Ishikawa (cell line): ENCODE results near the gene TLN1.

Experiments
- CEBPB ChIP-seq: IDR thresholded peaks from 2 replicates; pipeline ENCODE4 v1.6.1; 2012
- CREB1 ChIP-seq: IDR thresholded peaks from 2 replicates; pipeline ENCODE4 v1.6.1; 2012; ENCODE audit warnings: low read depth
- EGR1 ChIP-seq: IDR thresholded peaks from 2 replicates; pipeline ENCODE4 v1.6.1; 2012
- EP300 ChIP-seq: IDR thresholded peaks from 2 replicates; pipeline ENCODE4 v1.6.1; 2012; ENCODE audit warnings: borderline replicate concordance
- FOXM1 ChIP-seq: IDR thresholded peaks from 2 replicates; pipeline ENCODE4 v1.6.1; 2012; ENCODE audit warnings: low read depth, borderline replicate concordance
- MAX ChIP-seq: IDR thresholded peaks from 2 replicates; pipeline ENCODE4 v1.6.1; 2012
- NFIC ChIP-seq: IDR thresholded peaks from 2 replicates; pipeline ENCODE4 v1.6.1; 2012
- RAD21 ChIP-seq: IDR thresholded peaks from 2 replicates; pipeline ENCODE4 v1.6.1; 2012; ENCODE audit warnings: low read depth
- TAF1 ChIP-seq: IDR thresholded peaks from 2 replicates; pipeline ENCODE4 v1.6.1; 2012; ENCODE audit warnings: low read depth, mild to moderate bottlenecking
- TCF12 ChIP-seq: IDR thresholded peaks from 2 replicates; pipeline ENCODE4 v1.6.1; 2012; ENCODE audit warnings: low read depth
- TEAD4 ChIP-seq: IDR thresholded peaks from 2 replicates; pipeline ENCODE4 v1.6.1; 2012
- YY1 ChIP-seq: IDR thresholded peaks from 2 replicates; pipeline ENCODE4 v1.6.1; 2012; ENCODE audit warnings: low read depth
- ZBTB7A ChIP-seq: IDR thresholded peaks from 2 replicates; pipeline ENCODE4 v1.6.1; 2012; ENCODE audit warnings: low read depth
- TF ChIP-seq, protein P1 (sequence below): IDR thresholded peaks from 2 replicates; pipeline ENCODE4 v1.6.1; 2012; ENCODE audit warnings: low read depth, mild to moderate bottlenecking
- TF ChIP-seq, protein P2 (sequence below): IDR thresholded peaks from 2 replicates; pipeline ENCODE4 v1.6.1; 2012

The TLN1 gene

DNA sequence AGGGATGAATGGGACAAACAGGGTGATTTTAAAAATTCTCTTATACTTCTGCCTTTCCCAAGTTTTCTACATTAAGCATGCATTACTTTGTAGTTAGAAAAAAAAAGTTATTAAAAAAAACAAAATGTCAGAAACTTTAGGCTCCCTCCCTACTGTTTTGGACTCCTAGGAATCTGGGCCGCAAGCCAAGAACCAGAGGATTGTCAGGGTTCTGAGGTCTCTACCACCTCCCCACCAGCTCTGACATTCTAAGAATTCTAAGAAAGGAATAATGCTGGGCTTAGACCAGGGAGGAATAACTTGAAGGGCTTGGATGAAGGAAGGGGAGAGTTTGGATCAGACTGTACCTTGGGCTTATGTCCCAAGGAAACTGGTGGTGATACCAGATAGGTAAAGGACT lies 66.0 kb downstream of the TLN1 start:
- TF ChIP-seq CREB1: no peak
- no peak for TF ChIP-seq TAF1
- peak; percentile 85 for TF ChIP-seq NFIC
- TF ChIP-seq TEAD4: peak; percentile 82

GRCh38 chr9:35665471-35665818 lies 66.5 kb downstream of the TLN1 start:
- TF ChIP-seq EGR1: no peak
- TF ChIP-seq, protein P1, sequence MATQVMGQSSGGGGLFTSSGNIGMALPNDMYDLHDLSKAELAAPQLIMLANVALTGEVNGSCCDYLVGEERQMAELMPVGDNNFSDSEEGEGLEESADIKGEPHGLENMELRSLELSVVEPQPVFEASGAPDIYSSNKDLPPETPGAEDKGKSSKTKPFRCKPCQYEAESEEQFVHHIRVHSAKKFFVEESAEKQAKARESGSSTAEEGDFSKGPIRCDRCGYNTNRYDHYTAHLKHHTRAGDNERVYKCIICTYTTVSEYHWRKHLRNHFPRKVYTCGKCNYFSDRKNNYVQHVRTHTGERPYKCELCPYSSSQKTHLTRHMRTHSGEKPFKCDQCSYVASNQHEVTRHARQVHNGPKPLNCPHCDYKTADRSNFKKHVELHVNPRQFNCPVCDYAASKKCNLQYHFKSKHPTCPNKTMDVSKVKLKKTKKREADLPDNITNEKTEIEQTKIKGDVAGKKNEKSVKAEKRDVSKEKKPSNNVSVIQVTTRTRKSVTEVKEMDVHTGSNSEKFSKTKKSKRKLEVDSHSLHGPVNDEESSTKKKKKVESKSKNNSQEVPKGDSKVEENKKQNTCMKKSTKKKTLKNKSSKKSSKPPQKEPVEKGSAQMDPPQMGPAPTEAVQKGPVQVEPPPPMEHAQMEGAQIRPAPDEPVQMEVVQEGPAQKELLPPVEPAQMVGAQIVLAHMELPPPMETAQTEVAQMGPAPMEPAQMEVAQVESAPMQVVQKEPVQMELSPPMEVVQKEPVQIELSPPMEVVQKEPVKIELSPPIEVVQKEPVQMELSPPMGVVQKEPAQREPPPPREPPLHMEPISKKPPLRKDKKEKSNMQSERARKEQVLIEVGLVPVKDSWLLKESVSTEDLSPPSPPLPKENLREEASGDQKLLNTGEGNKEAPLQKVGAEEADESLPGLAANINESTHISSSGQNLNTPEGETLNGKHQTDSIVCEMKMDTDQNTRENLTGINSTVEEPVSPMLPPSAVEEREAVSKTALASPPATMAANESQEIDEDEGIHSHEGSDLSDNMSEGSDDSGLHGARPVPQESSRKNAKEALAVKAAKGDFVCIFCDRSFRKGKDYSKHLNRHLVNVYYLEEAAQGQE: no peak
- no peak for TF ChIP-seq TCF12
- TF ChIP-seq NFIC: peak; percentile 49; the same call in 1 of the 2 replicates
- TF ChIP-seq, protein P2, sequence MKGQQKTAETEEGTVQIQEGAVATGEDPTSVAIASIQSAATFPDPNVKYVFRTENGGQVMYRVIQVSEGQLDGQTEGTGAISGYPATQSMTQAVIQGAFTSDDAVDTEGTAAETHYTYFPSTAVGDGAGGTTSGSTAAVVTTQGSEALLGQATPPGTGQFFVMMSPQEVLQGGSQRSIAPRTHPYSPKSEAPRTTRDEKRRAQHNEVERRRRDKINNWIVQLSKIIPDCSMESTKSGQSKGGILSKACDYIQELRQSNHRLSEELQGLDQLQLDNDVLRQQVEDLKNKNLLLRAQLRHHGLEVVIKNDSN: no peak

- TF ChIP-seq TCF12: peak; percentile 49; the same call in 1 of the 2 replicates
- peak; percentile 80 for TF ChIP-seq TAF1
- no peak; the same call in 1 of the 2 replicates for TF ChIP-seq TEAD4
- TF ChIP-seq, protein P2: no peak
- TF ChIP-seq EGR1: no peak
- no peak; the same call in 1 of the 2 replicates for TF ChIP-seq NFIC
- TF ChIP-seq YY1: peak; percentile 56; the same call in 1 of the 2 replicates
- TF ChIP-seq CREB1: no peak
- TF ChIP-seq, protein P1: no peak
- TF ChIP-seq CEBPB: no peak
- peak; percentile 85 for TF ChIP-seq MAX
- peak; percentile 96 for TF ChIP-seq ZBTB7A
- peak; percentile 52; the same call in 1 of the 2 replicates for TF ChIP-seq EP300
- peak; percentile 41; the same call in 1 of the 2 replicates for TF ChIP-seq RAD21
- TF ChIP-seq FOXM1: peak; percentile 78
Measured at GRCh38 chr9:35664531-35665470, 67.2 kb downstream of the TLN1 start, which contains the start of gene ARHGEF39. Gene ARHGEF39, minus strand, starts transcription at chr9:35665195. Its CDS starts 26 bp downstream, at chr9:35665169.

DNA sequence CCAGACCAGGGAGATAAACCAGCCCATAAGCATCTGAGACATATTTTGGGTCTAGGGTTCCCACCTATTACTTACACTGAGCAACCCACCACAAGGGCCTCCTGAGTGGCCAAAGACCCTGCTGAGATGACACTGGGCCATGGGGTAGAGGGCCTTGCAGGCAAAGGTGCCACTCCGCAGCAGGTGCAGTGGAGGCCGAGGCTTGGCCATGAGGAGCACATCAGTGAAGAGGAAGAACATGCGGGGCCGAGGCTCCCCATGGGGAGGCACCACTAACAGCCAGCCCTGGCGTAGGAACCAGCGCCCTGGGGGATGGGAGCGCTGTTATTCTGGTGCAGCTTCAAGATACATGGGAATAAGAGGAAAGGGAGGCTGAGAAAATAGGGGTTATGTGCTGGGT lies 69.6 kb downstream of the TLN1 start:
- TF ChIP-seq TEAD4 (no peak), EP300 (no peak), CREB1 (no peak)

GRCh38 chr9:35661756-35662350 lies 70.1 kb downstream of the TLN1 start:
- TF ChIP-seq TAF1: no peak
- TF ChIP-seq MAX: no peak
- no peak for TF ChIP-seq NFIC
- no peak for TF ChIP-seq EGR1
- no peak for TF ChIP-seq EP300
- TF ChIP-seq CREB1: no peak
- TF ChIP-seq TCF12: no peak
- TF ChIP-seq CEBPB: no peak
- TF ChIP-seq, protein P1: no peak
- TF ChIP-seq TEAD4: no peak
- TF ChIP-seq, protein P2: no peak
- TF ChIP-seq YY1: no peak
- no peak for TF ChIP-seq ZBTB7A
- no peak for TF ChIP-seq RAD21
- no peak for TF ChIP-seq FOXM1
